GM18867 (cell line): ENCODE results near the gene FALEC.
A peak's percentile ranks its signal among the peaks of the same experiment; 100 is the strongest.
"Not testable (repeated sequence)": the region's sequence is repeated elsewhere in the genome, so short reads cannot be mapped to it uniquely, and the experiment has no call there.

ENCODE experiments used
- ATAC-seq: cut with Tn5 transposase; IDR thresholded peaks from one replicate; pipeline ENCODE4 v1.9.1; 2021; ENCODE audit warnings: mild to moderate bottlenecking, moderate library complexity; ENCODE audit not compliant: unreplicated experiment

The FALEC gene

GRCh38 chr1:150558303-150558704 lies 42.8 kb downstream of the FALEC start:
- no peak for ATAC-seq

DNA sequence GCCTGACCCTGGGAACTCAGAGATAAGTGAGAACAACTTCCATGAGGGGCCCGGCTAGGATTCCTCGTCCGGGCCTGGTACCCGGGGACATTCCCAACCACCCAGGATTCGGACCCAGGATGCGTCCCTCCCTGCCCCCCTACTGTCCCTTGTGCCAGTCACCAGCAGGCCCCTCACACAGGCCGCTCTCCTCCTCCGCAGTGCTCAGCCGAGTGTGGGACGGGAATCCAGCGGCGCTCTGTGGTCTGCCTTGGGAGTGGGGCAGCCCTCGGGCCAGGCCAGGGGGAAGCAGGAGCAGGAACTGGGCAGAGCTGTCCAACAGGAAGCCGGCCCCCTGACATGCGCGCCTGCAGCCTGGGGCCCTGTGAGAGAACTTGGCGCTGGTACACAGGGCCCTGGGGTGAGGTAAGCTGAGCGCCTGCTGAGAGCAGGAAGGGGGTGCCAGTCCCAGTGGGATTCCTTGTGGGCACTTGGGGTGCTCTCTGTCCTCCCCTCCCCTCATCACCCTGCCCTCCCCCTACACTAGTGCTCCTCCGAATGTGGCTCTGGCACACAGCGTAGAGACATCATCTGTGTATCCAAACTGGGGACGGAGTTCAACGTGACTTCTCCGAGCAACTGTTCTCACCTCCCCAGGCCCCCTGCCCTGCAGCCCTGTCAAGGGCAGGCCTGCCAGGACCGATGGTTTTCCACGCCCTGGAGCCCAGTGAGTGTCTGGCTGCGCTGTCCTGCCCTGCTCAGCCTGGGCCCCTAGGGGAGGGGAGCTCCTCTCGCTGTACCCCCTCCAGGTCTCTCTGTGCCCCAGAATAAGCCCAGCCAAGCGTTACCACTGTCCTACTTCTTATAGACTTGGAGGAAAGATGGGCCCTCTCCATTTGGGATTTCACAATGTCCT lies 43.5 kb downstream of the FALEC start:
- no peak for ATAC-seq

- ATAC-seq, result no peak
Observed at GRCh38 chr1:150559656-150560010, 44.1 kb downstream of the FALEC start.

DNA sequence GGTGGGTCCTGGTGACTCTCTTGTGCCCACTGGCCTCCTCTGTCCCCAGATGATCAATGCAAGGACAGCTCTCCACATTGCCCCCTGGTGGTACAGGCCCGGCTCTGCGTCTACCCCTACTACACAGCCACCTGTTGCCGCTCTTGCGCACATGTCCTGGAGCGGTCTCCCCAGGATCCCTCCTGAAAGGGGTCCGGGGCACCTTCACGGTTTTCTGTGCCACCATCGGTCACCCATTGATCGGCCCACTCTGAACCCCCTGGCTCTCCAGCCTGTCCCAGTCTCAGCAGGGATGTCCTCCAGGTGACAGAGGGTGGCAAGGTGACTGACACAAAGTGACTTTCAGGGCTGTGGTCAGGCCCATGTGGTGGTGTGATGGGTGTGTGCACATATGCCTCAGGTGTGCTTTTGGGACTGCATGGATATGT lies 44.5 kb downstream of the FALEC start:
- ATAC-seq, result no peak

DNA sequence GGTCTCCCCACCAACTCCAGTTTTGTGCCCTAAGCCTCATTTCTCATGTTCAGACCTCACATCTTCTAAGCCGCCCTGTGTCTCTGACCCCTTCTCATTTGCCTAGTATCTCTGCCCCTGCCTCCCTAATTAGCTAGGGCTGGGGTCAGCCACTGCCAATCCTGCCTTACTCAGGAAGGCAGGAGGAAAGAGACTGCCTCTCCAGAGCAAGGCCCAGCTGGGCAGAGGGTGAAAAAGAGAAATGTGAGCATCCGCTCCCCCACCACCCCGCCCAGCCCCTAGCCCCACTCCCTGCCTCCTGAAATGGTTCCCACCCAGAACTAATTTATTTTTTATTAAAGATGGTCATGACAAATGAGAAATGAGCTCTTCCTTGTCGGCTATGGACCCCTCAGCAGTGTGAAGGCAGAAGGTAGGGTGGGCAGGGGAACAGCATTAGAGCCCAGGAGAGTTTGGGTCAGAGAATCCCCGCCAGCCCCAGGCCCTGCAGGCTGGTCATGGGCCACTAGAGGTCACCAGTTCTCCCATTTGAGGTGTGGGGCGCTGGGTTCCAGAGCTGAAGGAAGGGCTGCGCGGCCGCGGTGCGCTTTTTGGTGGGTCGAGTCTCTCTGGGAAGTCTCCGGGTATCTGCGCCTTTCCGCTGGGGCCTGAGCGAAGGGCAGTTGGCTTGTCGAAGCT lies 45.2 kb downstream of the FALEC start:
- ATAC-seq, result peak; percentile 27

- ATAC-seq, result peak; percentile 4
Observed at GRCh38 chr1:150561254-150561973, 45.9 kb downstream of the FALEC start.

- peak; percentile 44 for ATAC-seq
Observed at GRCh38 chr1:150561974-150562445, 46.5 kb downstream of the FALEC start.

DNA sequence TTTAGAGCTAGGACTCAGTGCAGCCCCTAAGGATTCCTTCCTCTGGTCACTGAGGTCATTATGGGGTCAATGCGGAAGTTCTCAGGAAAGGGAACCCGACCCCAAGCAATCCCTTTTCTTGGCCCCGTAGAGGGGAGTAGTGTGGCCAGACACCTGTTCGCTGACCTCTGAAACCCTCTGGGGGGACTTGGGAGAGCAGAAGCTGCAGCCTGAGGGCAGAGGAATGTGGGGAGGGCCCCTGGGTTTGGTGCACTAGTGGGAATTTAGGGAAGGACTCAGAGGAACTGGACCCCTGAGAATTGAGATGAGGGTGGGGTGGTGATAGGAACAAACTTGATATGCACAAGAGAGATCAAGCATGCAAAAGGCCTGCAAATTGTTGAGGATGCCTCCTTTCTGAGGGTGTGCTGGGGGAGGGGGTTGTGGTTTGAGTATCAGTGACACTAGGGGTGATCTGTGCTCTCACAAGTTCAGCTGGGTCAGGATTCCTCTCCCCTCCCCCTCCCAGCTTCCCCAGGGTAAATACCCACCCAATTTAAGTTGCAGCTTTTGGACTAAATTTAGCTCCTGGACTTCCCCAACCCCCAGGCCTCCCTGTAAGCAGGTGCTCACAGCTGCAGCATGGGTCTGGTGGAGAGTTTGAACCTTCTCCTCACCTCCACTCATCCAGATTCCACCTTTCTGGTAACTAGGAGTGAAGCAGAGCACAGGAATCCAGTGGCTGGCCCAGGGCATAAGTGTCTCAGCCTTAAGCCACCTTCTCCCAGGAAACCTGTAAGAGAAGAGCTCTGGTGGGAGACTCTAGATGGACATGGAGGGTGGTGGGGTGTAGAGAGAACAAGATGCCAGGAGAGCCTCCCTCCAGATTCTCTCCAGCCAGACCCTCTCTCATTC lies 47.1 kb downstream of the FALEC start:
- peak; percentile 33 for ATAC-seq

DNA sequence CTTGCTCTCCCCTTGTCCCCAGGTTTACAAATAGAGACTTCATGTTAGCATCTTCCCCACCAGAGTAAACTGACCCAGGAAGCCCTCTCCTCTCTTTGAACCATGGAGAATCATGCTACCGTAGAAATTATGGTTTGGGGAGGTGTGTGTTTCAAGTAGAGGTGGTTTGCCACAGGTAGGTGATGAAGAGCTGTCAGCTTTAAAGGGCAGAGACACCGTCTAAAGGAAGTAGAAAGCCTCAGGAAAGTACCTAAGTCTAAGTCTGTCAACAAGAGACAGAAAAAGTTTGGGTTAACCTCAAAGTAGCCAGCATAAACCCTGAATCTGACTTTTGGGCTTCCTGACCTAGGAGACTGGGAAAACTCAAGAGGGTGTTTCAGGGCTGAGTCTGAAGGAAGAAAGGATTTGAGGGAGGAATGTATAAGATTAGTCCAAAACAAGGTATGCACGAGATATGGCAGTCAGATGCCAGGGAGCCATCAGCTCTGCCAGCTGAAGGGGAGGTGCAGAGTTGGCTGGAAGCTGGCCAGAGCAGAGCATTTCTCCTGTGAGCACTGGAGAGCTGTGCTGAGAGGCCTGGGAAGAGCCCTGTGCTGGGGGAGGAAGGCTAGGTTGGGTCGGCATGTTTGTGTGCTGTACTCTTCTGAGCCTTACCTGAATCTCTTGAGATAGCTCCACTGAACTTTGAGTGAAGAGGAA lies 47.9 kb downstream of the FALEC start:
- peak; percentile 23 for ATAC-seq

- no peak for ATAC-seq
Observed at GRCh38 chr1:150564051-150564991, 48.8 kb downstream of the FALEC start.

DNA sequence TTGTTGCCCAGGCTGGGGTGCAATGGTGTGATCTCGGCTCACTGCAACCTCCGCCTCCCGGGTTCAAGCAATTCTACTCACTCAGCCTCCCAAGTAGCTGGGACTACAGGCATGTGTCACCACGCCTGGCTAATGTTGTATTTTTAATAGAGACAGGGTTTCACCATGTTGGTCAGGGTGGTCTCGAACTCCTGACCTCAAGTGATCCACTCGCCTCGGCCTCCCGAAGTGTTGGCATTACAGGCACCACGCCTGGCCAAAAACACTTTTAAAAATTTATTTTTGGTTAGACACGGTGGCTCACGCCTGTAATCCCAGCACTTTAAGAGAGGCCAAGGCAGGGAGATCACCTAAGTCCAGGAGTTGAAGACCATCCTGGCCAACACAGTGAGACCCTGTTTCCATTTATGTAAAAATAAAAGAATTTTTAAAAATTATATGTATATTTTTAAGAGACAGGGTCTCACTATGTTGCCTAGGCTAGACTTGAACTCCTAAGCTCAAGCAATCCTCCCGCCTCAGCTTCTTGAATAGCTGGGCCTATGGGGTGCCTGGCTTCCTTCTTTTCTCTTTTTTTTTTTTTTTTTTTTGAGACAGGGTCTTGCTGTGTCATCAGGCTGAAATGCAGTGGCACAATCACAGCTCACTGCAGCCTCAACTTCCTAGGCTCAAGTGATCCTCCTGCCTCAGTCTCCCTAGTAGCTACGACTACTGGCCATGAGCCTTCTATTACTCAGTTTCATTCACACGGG lies 49.9 kb downstream of the FALEC start:
- ATAC-seq, result not testable (repeated sequence)

DNA sequence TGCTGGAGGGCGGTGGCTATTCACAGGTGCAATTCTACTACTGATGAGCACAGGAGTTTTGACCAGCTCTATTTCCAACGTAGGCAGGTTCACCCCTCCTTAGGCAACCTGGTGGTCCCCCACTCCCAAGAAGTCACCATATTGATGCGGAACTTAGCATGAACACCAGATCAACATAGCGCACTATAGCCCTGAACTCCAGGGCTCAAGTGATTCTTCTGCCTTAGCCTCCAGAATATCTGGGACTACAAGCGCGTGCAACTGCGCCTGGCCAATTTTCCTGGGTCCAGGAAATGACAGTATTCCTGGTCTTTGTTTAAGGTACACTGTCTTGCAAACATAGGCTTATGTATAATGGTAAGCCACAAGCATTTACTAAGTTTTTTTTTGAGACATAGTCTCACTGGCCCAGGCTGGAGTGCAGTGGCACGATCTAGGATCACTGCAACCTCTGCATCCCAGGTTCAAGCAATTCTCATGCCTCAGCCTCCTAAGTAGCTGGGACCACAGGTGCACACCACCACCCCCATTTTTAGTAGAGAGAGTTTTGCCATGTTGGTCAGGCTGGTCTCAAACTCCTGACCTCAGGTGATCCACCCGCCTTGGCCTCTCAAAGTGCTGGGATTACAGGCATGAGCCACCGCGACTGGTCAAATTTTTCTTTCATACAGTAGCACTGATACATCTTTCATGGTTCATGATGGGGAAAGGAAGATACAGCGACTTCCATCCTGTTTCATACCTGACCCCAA lies 51.2 kb downstream of the FALEC start:
- no peak for ATAC-seq

DNA sequence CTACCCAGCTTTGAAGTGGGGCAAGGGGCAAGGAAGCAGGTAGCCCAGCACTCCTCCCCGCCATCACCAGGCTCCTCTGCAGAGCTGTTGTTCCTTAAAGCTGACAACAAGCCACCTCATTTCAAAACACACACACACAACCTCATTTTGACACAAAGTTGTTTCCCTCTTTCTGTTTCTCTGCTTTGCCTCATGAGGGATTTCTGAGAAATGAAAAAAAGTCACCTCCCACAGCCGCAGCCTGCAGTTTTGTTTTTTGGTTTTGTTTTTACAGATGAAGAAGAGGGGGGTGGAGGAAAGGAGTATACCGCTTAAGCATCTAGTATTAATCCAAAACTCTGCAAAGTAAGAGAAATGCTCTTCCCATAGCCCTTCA lies 51.8 kb downstream of the FALEC start:
- ATAC-seq, result peak; percentile 27

GRCh38 chr1:150567717-150568593 lies 52.4 kb downstream of the FALEC start:
- ATAC-seq, result peak; percentile 15

DNA sequence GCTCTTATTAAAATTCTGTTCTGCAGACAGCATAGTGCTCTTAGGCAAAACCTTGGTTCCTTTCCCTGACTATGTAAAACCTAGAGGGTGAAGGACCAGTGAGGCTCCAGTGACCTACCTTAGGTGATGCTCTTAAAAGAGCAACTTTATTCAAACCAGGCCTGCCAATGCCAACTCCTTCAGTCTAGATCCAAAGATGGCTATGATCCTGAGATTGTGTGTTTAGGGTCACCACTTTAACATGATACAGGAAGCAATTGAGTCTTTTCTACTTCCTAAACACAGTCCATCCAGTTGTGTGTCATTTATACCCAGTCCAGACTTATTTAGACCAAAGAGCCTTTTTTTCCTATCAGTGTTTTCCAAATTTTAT lies 53.0 kb downstream of the FALEC start:
- ATAC-seq, result no peak

DNA sequence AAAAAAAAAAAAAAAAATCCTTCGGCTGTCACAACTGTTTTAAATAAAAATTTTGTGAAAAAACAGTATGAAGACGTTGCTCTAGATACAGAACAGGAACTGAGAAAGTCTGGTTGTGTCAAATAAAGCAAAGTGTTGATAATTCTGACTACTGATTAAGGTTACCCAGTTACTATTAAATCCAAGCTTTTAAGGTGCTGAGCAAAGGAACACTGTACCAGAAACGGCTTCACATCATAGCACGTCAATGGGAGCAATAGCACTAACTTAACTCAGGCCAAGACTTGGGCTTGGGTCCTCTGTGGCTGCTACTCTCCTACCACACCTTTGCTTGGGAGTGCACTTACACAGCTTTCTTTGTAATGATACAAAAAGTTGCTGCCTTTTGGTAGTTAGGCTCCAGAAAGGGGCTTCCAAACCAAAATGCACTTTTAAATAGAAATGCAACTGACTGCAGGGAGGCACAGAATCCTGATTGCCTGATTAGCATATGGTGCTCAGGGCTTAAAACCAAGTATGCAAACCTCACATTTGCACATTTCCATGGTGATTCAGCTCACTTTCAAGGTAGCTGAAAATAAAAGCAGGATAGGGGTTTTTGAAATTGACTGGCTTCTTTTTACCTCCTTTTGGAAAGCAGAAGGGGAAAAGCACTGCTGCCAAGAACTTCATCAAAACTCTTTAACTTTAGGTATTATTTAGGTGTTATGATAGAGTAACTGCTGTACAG lies 57.5 kb downstream of the FALEC start:
- ATAC-seq, result no peak
